HepG2 (cell line): Measurements from ENCODE around the gene HNRNPA1L2. TPM values are rescaled to one million over a fixed set of nuclear protein-coding genes. Genes with fewer than 3 reads are reported as not detected.

ENCODE experiments used
- ADNP ChIP-seq: sonication (generic); formaldehyde crosslinking; IDR thresholded peaks from 2 replicates; pipeline ENCODE4 v1.4.0; 2020; ENCODE audit warnings: missing genetic modification reagents
- ARHGAP35 ChIP-seq: sonication (generic); formaldehyde crosslinking; IDR thresholded peaks from 2 replicates; pipeline ENCODE4 v1.9.0; 2022; ENCODE audit warnings: mild to moderate bottlenecking, inconsistent platforms, moderate library complexity, missing genetic modification reagents, borderline replicate concordance
- BORCS8-MEF2B ChIP-seq: sonication (generic); formaldehyde crosslinking; IDR thresholded peaks from 2 replicates; pipeline ENCODE4 v1.8.0; 2022; ENCODE audit warnings: mild to moderate bottlenecking, missing genetic modification reagents
- MTA1 ChIP-seq: sonication (generic); formaldehyde crosslinking; IDR thresholded peaks from 2 replicates; pipeline ENCODE4 v1.4.0; 2020; ENCODE audit warnings: missing genetic modification reagents, mild to moderate bottlenecking, borderline replicate concordance
- NFIB ChIP-seq: sonication (generic); formaldehyde crosslinking; IDR thresholded peaks from 2 replicates; pipeline ENCODE4 v1.9.0; 2021; ENCODE audit warnings: missing genetic modification reagents, mild to moderate bottlenecking, borderline replicate concordance
- PTBP1 ChIP-seq: fragments of 200-400 bp; formaldehyde crosslinking; IDR thresholded peaks from 2 replicates; pipeline ENCODE4 v1.6.1; 2018; ENCODE audit warnings: low read length, low read depth; ENCODE audit not compliant: poor library complexity, severe bottlenecking
- TOPORS ChIP-seq: sonication (generic); formaldehyde crosslinking; IDR thresholded peaks from 2 replicates; pipeline ENCODE4 v1.8.0; 2023; ENCODE audit warnings: mild to moderate bottlenecking, missing genetic modification reagents
- ZNF20 ChIP-seq: sonication (generic); formaldehyde crosslinking; IDR thresholded peaks from 2 replicates; pipeline ENCODE4 v1.4.0; 2020; ENCODE audit warnings: mild to moderate bottlenecking, moderate library complexity, missing genetic modification reagents
- ZNF747 ChIP-seq: sonication (generic); formaldehyde crosslinking; IDR thresholded peaks from 2 replicates; pipeline ENCODE4 v1.8.1; 2023; ENCODE audit warnings: missing genetic modification reagents, mild to moderate bottlenecking, borderline replicate concordance
- polyA plus RNA-seq, 8 experiments: library from polyadenylated mRNA; depleted of rRNA in 3 of 8; stranded (reverse) in 7 of 8; unstranded in 1 of 8; fragments of >200 nt; fragmentation: Illumina TruSeq in 4 of 8; extraction: Trizol in 4 of 8; gene quantifications; 2 replicates each; pipeline versions ENCODE4 v1.2.1 to v1.2.3, GENCODE V29; 2011 to 2016; ENCODE audit warnings: low read depth in 4 of 8, missing spikeins in 1 of 8, mixed read lengths in 1 of 8; ENCODE audit not compliant: insufficient read depth in 1 of 8
- total RNA-seq, 5 experiments: library from RNA; depleted of rRNA; stranded (reverse); fragments of >200 nt; fragmentation: Illumina TruSeq; extraction: Trizol; gene quantifications; 2 replicates each; pipeline ENCODE4 v1.2.3, GENCODE V29; 2016; ENCODE audit warnings: low read depth in 1 of 5
- TF ChIP-seq, protein P1 (sequence below): sonication (generic); formaldehyde crosslinking; IDR thresholded peaks from 2 replicates; pipeline ENCODE4 v1.4.0; 2020; ENCODE audit warnings: mild to moderate bottlenecking, missing genetic modification reagents, borderline replicate concordance
- TF ChIP-seq, protein P2 (sequence below): IDR thresholded peaks from 2 replicates; pipeline ENCODE4 v1.4.0; 2020; ENCODE audit warnings: mild to moderate bottlenecking, missing genetic modification reagents
- TF ChIP-seq, protein P3 (sequence below): sonication (generic); formaldehyde crosslinking; IDR thresholded peaks from 2 replicates; pipeline ENCODE4 v1.8.0; 2022; ENCODE audit warnings: low read depth, missing genetic modification reagents
- TF ChIP-seq, protein P4 (sequence below): IDR thresholded peaks from 2 replicates; pipeline ENCODE4 v1.6.1; 2016; ENCODE audit warnings: control low read depth

HNRNPA1L2 gene
- total and polyA plus RNA-seq, 2 of the 13 experiments (the other 11 are each of a cell fraction or from before 2014, with no cell fraction given): 3.6 to 7.1 TPM

DNA sequence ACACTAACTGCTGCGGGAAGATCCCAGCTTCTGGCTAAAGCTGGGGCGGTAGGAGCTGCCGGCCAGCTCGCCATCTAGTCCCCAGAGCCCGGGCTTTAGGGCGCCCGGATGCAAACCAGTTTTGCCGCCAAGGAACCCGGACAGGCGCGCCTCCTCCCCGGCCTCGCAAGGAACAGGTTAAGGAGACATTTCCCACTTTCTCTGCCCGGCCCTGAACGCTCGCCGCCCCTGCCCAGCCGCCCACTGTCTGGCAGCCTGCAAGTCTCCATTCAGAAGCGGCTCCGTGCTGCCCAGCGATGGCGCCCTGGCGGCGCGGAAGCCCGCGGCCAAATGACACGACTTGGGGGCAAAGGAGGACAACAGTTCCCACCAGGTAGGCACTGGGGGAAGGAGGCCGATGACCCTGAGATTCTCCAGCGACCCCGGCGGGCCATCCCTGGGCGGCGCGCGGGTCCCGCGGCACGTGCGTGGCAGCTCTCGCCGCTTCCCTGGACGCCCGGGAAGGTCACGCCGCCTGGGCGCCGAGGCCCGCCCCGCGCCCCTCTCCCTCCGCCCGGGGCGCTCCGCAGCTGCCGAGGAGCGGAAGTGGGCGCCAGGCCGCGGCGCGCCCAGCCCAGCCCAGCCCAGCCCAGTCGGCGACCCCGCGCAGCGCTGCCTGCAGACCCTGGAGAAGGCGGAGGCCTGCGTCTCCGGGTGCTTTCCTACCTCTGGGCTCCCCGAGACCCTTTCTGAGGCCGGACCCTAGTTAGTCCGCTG lies 42.2 kb upstream of the HNRNPA1L2 start (continued):
- TF ChIP-seq, protein P1, sequence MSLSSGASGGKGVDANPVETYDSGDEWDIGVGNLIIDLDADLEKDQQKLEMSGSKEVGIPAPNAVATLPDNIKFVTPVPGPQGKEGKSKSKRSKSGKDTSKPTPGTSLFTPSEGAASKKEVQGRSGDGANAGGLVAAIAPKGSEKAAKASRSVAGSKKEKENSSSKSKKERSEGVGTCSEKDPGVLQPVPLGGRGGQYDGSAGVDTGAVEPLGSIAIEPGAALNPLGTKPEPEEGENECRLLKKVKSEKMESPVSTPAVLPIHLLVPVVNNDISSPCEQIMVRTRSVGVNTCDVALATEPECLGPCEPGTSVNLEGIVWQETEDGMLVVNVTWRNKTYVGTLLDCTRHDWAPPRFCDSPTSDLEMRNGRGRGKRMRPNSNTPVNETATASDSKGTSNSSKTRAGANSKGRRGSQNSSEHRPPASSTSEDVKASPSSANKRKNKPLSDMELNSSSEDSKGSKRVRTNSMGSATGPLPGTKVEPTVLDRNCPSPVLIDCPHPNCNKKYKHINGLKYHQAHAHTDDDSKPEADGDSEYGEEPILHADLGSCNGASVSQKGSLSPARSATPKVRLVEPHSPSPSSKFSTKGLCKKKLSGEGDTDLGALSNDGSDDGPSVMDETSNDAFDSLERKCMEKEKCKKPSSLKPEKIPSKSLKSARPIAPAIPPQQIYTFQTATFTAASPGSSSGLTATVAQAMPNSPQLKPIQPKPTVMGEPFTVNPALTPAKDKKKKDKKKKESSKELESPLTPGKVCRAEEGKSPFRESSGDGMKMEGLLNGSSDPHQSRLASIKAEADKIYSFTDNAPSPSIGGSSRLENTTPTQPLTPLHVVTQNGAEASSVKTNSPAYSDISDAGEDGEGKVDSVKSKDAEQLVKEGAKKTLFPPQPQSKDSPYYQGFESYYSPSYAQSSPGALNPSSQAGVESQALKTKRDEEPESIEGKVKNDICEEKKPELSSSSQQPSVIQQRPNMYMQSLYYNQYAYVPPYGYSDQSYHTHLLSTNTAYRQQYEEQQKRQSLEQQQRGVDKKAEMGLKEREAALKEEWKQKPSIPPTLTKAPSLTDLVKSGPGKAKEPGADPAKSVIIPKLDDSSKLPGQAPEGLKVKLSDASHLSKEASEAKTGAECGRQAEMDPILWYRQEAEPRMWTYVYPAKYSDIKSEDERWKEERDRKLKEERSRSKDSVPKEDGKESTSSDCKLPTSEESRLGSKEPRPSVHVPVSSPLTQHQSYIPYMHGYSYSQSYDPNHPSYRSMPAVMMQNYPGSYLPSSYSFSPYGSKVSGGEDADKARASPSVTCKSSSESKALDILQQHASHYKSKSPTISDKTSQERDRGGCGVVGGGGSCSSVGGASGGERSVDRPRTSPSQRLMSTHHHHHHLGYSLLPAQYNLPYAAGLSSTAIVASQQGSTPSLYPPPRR (CRISPR knock-in tag): 0 out of 2 replicates have a peak, but pooled peaks have one; percentile 30
- TF ChIP-seq, protein P2, sequence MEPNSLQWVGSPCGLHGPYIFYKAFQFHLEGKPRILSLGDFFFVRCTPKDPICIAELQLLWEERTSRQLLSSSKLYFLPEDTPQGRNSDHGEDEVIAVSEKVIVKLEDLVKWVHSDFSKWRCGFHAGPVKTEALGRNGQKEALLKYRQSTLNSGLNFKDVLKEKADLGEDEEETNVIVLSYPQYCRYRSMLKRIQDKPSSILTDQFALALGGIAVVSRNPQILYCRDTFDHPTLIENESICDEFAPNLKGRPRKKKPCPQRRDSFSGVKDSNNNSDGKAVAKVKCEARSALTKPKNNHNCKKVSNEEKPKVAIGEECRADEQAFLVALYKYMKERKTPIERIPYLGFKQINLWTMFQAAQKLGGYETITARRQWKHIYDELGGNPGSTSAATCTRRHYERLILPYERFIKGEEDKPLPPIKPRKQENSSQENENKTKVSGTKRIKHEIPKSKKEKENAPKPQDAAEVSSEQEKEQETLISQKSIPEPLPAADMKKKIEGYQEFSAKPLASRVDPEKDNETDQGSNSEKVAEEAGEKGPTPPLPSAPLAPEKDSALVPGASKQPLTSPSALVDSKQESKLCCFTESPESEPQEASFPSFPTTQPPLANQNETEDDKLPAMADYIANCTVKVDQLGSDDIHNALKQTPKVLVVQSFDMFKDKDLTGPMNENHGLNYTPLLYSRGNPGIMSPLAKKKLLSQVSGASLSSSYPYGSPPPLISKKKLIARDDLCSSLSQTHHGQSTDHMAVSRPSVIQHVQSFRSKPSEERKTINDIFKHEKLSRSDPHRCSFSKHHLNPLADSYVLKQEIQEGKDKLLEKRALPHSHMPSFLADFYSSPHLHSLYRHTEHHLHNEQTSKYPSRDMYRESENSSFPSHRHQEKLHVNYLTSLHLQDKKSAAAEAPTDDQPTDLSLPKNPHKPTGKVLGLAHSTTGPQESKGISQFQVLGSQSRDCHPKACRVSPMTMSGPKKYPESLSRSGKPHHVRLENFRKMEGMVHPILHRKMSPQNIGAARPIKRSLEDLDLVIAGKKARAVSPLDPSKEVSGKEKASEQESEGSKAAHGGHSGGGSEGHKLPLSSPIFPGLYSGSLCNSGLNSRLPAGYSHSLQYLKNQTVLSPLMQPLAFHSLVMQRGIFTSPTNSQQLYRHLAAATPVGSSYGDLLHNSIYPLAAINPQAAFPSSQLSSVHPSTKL (CRISPR knock-in tag): no peak
- TF ChIP-seq ZNF20 (CRISPR knock-in tag) (no peak), TOPORS (CRISPR knock-in tag) (no peak), ARHGAP35 (CRISPR knock-in tag) (no peak), ZNF747 (CRISPR knock-in tag) (no peak), NFIB (CRISPR knock-in tag) (no peak), BORCS8-MEF2B (CRISPR knock-in tag) (0 out of 2 replicates have a peak, but pooled peaks have one; percentile 46), PTBP1 (peak; percentile 37), MTA1 (CRISPR knock-in tag) (0 out of 2 replicates have a peak, but pooled peaks have one; percentile 30), ADNP (CRISPR knock-in tag) (no peak)
- TF ChIP-seq, protein P3, sequence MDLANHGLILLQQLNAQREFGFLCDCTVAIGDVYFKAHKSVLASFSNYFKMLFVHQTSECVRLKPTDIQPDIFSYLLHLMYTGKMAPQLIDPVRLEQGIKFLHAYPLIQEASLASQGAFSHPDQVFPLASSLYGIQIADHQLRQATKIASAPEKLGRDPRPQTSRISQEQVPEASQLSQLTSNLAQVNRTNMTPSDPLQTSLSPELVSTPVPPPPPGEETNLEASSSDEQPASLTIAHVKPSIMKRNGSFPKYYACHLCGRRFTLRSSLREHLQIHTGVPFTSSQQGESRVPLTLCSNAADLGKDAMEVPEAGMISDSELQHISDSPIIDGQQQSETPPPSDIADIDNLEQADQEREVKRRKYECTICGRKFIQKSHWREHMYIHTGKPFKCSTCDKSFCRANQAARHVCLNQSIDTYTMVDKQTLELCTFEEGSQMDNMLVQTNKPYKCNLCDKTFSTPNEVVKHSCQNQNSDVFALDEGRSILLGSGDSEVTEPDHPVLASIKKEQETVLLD (CRISPR knock-in tag): no peak
- TF ChIP-seq, protein P4, sequence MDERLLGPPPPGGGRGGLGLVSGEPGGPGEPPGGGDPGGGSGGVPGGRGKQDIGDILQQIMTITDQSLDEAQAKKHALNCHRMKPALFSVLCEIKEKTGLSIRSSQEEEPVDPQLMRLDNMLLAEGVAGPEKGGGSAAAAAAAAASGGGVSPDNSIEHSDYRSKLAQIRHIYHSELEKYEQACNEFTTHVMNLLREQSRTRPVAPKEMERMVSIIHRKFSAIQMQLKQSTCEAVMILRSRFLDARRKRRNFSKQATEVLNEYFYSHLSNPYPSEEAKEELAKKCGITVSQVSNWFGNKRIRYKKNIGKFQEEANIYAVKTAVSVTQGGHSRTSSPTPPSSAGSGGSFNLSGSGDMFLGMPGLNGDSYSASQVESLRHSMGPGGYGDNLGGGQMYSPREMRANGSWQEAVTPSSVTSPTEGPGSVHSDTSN (CRISPR knock-in tag): no peak
